SH-SY5Y (cell line): ENCODE results near the gene SHOC1.

ENCODE experiments used
- GATA2 ChIP-seq: IDR thresholded peaks from 2 replicates; pipeline ENCODE4 v1.6.1; 2011; ENCODE audit warnings: mild to moderate bottlenecking, low read depth, low read length
- GATA3 ChIP-seq: IDR thresholded peaks from 2 replicates; pipeline ENCODE4 v1.6.1; 2011; ENCODE audit warnings: low read depth, mild to moderate bottlenecking, low read length, moderate library complexity

DNA sequence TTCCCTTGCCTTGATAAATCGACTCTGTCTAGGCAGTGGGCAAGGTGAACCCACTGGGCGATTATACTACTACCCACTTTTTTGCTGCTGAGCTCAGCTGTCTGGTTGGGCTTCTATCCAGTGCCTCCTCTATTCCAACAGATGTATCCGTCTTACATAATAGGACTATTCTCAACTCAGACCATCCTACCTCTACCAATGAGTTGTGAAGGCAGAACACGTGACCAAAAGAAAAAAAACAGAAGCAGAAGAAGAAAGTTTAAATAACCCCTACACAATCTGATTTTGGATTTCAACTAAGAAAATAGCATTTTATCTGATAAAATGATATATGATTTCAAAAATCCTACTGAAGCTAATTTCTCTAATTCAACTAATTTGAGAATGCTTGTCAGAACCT, 16.2 kb upstream of the SHOC1 start:
- TF ChIP-seq GATA2: no peak
- no peak for TF ChIP-seq GATA3
